ENCODE measurements around the gene FREY1. TPM values are rescaled to one million over a fixed set of nuclear protein-coding genes. Genes with fewer than 3 reads are reported as not detected.

FREY1 gene
- total RNA-seq, 2 donors from 2014 or later = 0.55 to 0.82 TPM

DNA sequence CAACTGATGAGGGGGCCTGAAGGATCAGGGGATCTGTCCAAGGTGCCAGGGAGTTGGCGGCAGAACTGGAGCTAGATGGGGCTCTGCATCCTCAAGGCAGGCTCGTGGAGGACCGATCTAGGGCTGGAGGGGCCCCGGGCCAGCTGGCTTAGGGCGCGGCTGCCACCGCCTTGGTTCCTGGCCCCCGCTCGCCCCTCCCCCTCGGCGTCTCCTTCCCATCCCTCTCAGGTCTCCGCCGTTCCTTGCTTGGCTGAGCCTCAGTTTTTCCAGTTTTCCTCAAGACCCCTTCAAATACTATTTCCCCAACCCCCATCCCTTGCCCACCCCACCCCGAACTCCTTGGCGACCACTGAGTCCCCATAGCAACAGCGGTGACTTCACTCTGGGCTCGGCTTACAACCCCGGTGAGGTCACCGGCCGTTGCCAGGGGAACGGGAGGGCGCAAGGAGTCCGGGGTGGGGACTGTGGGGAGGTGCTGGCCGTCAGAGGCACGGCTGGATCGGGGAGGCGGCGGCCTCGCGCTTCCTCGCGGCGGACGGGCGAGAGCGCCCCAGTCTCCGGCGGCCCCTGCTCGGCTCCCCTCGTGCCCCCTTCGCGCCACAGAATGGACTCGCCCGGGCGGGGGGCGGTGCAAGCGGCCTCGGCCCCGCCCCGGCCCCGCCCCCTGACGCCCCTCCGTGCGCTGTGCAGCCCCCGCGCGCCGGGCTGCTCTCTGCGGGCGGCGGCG is 7.5 kb downstream of the FREY1 start:
- H3K27ac ChIP-seq = peak overlapping the region in 1 of 2 donors; percentile 59
- no peaks in the 10 kb centered on the region for H3K9me3 ChIP-seq
- no peaks in the 10 kb centered on the region for H3K27me3 ChIP-seq
- TF ChIP-seq, protein P1, sequence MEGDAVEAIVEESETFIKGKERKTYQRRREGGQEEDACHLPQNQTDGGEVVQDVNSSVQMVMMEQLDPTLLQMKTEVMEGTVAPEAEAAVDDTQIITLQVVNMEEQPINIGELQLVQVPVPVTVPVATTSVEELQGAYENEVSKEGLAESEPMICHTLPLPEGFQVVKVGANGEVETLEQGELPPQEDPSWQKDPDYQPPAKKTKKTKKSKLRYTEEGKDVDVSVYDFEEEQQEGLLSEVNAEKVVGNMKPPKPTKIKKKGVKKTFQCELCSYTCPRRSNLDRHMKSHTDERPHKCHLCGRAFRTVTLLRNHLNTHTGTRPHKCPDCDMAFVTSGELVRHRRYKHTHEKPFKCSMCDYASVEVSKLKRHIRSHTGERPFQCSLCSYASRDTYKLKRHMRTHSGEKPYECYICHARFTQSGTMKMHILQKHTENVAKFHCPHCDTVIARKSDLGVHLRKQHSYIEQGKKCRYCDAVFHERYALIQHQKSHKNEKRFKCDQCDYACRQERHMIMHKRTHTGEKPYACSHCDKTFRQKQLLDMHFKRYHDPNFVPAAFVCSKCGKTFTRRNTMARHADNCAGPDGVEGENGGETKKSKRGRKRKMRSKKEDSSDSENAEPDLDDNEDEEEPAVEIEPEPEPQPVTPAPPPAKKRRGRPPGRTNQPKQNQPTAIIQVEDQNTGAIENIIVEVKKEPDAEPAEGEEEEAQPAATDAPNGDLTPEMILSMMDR (IDR thresholded peaks at IDR 0.05) = no peak
- peak overlapping the region; percentile 45 to 59 for H3K4me3 ChIP-seq
- peaks cover 0 to 25% of the 10 kb centered on the region in 2 donors for H3K4me1 ChIP-seq
- peak; percentile 82 for DNase-seq (ENCODE audit: low spot score)
- H3K36me3 ChIP-seq = no peaks in the 10 kb centered on the region

DNA sequence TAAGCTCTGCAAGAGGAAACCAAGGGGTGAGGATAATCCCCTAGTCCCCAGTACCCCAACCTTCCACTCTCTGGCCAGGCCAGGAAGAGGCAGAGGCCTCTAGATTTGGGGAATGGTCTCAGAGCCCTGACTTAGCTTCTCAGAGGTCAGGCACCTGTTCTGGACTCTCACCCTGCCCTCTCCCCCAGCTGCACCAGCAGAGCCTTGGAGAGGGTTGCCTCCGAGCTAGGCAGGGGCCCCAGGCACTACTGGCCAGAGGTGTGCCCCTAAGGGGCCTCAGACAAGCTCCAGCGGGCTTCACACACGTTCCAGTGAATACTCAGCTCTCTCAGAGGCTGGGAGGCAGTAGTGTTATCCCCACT is 8.0 kb downstream of the FREY1 start:
- Histone ChIP-seq H3K36me3 (no peaks in the 10 kb centered on the region), H3K4me1 (peaks cover 0 to 25% of the 10 kb centered on the region in 2 donors), H3K27ac (no peak overlapping the region), H3K27me3 (no peaks in the 10 kb centered on the region), H3K9me3 (no peaks in the 10 kb centered on the region), H3K4me3 (peak overlapping the region in 1 of 2 donors; percentile 59)
- TF ChIP-seq, protein P1 (IDR thresholded peaks at IDR 0.05) = no peak
- DNase-seq (ENCODE audit: low spot score) = no peak

DNA sequence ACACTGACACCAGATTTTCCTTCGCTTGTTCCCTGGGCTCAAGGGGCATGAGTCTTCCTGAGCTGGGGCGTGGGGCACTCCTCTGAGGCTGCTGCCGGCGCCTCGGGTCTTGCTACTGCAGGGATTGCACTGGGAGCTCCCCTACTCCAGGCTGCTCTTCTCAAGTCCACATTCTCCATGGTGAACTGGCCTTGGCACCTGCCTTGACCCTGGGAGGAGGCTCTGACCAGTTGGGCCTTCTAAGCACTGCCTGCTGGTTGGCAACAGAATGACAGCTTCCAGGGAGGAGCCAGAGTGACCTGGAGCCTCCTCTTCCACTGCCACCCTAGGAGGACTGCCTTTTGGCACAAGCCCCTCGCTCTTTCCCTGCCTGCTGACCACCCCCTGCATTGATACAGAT is 9.5 kb downstream of the FREY1 start:
- TF ChIP-seq, protein P1 (IDR thresholded peaks at IDR 0.05) = no peak
- Histone ChIP-seq H3K27me3 (no peaks in the 10 kb centered on the region), H3K4me3 (no peak overlapping the region), H3K27ac (no peak overlapping the region), H3K4me1 (peaks cover 0 to 25% of the 10 kb centered on the region in 2 donors), H3K36me3 (no peaks in the 10 kb centered on the region), H3K9me3 (no peaks in the 10 kb centered on the region)
- no peak for DNase-seq (ENCODE audit: low spot score)

DNA sequence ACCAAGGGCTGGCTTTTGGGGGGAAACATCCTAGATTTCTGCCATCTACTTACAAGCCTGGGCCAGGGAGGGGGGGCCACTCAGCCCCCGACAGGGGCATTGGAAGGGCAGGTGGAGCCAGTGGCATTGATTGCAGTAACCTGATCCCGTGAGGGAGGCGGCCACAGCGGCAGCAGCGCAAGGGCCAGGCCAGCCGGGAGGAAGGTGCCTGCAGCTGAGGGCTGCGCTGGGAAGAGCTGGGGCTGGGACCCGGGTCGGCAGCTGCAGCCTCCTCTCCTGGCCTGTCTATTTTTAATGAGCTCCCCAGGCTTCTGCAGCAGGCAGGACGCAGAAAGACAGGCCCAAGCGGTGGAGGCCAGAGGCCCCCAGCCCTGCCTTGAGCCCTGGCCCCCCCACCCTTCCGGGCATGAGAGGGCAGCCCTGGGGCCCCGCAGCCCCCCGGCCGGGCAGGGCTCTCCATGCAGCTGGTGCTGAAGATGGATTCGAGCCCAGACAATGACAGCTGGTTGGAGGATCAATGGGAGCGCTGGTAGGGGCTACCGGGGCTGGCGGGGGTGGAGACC is 10.6 kb downstream of the FREY1 start:
- no peaks in the 10 kb centered on the region for H3K27me3 ChIP-seq
- H3K27ac ChIP-seq = no peak overlapping the region
- TF ChIP-seq, protein P1 (IDR thresholded peaks at IDR 0.05) = no peak
- H3K36me3 ChIP-seq = no peaks in the 10 kb centered on the region
- no peak overlapping the region for H3K4me3 ChIP-seq
- DNase-seq (ENCODE audit: low spot score) = no peak
- no peaks in the 10 kb centered on the region for H3K9me3 ChIP-seq
- H3K4me1 ChIP-seq = peaks cover 0 to 25% of the 10 kb centered on the region in 2 donors

DNA sequence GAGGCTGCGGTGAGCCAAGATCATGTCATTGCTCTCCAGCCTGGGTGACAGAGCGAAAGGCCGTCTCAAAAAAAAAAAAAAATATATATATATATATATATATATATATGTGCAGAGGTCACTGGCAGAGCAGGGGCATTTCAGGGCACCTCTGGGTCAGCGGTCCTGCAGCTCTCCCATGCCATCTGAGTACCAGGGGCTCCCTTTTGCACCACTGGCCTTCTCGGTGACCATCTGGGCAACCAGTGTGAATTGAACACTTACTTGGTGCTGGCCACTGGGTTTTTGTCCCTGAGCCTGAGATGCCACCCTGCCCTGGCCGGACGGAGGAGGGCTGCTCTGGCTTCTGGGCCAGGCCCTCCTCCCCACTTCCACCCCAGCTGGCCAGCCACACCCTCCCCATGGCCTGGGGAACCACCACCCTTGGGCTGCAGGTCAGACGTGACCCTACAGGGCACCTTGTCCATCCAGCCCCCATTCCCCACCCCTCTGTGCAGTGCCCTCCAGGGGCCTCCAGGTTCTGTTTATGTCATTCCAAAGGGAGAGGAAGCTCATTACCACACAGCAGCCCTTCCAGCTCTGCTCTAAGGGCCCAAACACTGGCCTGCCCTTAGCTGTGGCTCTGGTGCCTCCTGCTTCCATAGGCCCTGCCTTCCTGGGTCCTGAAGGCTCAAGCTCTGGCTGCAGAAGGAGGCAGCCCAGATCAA is 11.4 kb downstream of the FREY1 start:
- no peak overlapping the region for H3K4me3 ChIP-seq
- peaks cover 0 to 17% of the 10 kb centered on the region in 2 donors for H3K4me1 ChIP-seq
- no peaks in the 10 kb centered on the region for H3K9me3 ChIP-seq
- no peak overlapping the region for H3K27ac ChIP-seq
- no peak for DNase-seq (ENCODE audit: low spot score)
- H3K27me3 ChIP-seq = no peaks in the 10 kb centered on the region
- TF ChIP-seq, protein P1 (IDR thresholded peaks at IDR 0.05) = no peak
- H3K36me3 ChIP-seq = no peaks in the 10 kb centered on the region
